H1 (cell line): ENCODE results near the gene KCNMB2. TPM values are rescaled to one million over a fixed set of nuclear protein-coding genes. Genes with fewer than 3 reads are reported as not detected.

Experiments
- CTCF ChIA-PET: fragments of 300-600 bp; sonication (Branson Sonifier 250); formaldehyde crosslinking; loops from one replicate; lab custom pipeline; 2021; ENCODE audit not compliant: partially characterized antibody; lab: Charles Lee
- POLR2A ChIA-PET: fragments of 300-600 bp; sonication (Branson Sonifier 250); formaldehyde crosslinking; loops from one replicate; lab custom pipeline; 2021; ENCODE audit warnings: inconsistent platforms; ENCODE audit not compliant: partially characterized antibody; lab: Charles Lee
- DNase-seq, 2 experiments: peaks; one replicate each; pipeline versions ENCODE4 v3.0.0 to v3.0.0-alpha.2; 2010 to 2022; ENCODE audit warnings: low spot score in 2 of 2, low read depth in 1 of 2, mixed read lengths in 1 of 2
- FAIRE-seq: peaks from 2 replicates; lab custom pipeline; 2011; peaks lifted over from hg19 to GRCh38; lab: Jason Lieb, UNC
- H2AFZ ChIP-seq: 2 replicates; pipeline ENCODE4 v1.8.1; 2012; ENCODE audit warnings: low read length, inconsistent platforms
- H2AK5ac ChIP-seq: 2 replicates; pipeline ENCODE4 v1.6.1; 2013; ENCODE audit warnings: low read depth, low read length
- H2BK120ac ChIP-seq: replicated peaks from 2 replicates; pipeline ENCODE3; 2013; ENCODE audit warnings: low read depth, low read length, inconsistent platforms
- H2BK12ac ChIP-seq: 2 replicates; pipeline ENCODE4 v1.6.1; 2013; ENCODE audit warnings: low read depth, low read length
- H2BK15ac ChIP-seq: 2 replicates; pipeline ENCODE4 v1.6.1; 2013; ENCODE audit warnings: low read length
- H2BK20ac ChIP-seq: 2 replicates; pipeline ENCODE4 v1.6.1; 2013; ENCODE audit warnings: low read length
- H2BK5ac ChIP-seq: 2 replicates; pipeline ENCODE4 v1.6.1; 2013; ENCODE audit warnings: low read depth, low read length
- H3K14ac ChIP-seq: 2 replicates; pipeline ENCODE4 v1.6.1; 2013; ENCODE audit warnings: inconsistent platforms; ENCODE audit not compliant: insufficient read length
- H3K18ac ChIP-seq: 2 replicates; pipeline ENCODE4 v1.6.1; 2013; ENCODE audit warnings: low read length; ENCODE audit errors: extremely low read depth
- H3K23ac ChIP-seq: 2 replicates; pipeline ENCODE4 v1.6.1; 2013; ENCODE audit warnings: inconsistent platforms; ENCODE audit not compliant: insufficient read length
- H3K23me2 ChIP-seq: 2 replicates; pipeline ENCODE4 v1.6.1; 2013; ENCODE audit warnings: low read depth, low read length
- H3K27ac ChIP-seq: 2 replicates; pipeline ENCODE4 v1.6.1; 2011; ENCODE audit warnings: low read depth, low read length, inconsistent platforms
- H3K27me3 ChIP-seq, 4 experiments: replicated peaks in 1 of 4; 1 replicate in 1 of 4; 2 replicates in 3 of 4; pipeline versions ENCODE4 v1.6.1 to v1.8.1; 2011 to 2013; ENCODE audit warnings: low read length in 3 of 4, mild to moderate bottlenecking in 3 of 4, inconsistent platforms in 2 of 4, mixed read lengths in 2 of 4, moderate library complexity in 1 of 4; ENCODE audit not compliant: control insufficient read depth in 3 of 4, insufficient read depth in 3 of 4; ENCODE audit errors: extremely low read depth in 1 of 4
- H3K36me3 ChIP-seq, 4 experiments: 2 replicates each; pipeline versions ENCODE4 v1.6.1 to v1.8.1; 2011 to 2013; ENCODE audit warnings: mild to moderate bottlenecking in 4 of 4, low read length in 3 of 4, moderate library complexity in 2 of 4, control low read depth in 1 of 4, inconsistent platforms in 1 of 4; ENCODE audit not compliant: insufficient read depth in 4 of 4, control insufficient read depth in 2 of 4
- H3K4ac ChIP-seq: replicated peaks from 2 replicates; pipeline ENCODE3; 2013; ENCODE audit warnings: low read length, low read depth, mixed read lengths, inconsistent platforms; ENCODE audit not compliant: insufficient read length
- H3K4me1 ChIP-seq, 4 experiments: replicated peaks in 1 of 4; 1 replicate in 1 of 4; 2 replicates in 3 of 4; pipeline versions ENCODE4 v1.6.1 to v1.8.1; 2011 to 2013; ENCODE audit warnings: low read length in 3 of 4, inconsistent platforms in 2 of 4, mixed read lengths in 1 of 4; ENCODE audit not compliant: insufficient read depth in 4 of 4, control insufficient read depth in 3 of 4
- H3K4me2 ChIP-seq, 2 experiments: 2 replicates each; pipeline versions ENCODE4 v1.6.1 to v1.8.1; 2011 to 2013; ENCODE audit warnings: low read depth in 2 of 2, low read length in 2 of 2, control low read depth in 1 of 2, inconsistent platforms in 1 of 2, mild to moderate bottlenecking in 1 of 2; ENCODE audit not compliant: insufficient read depth in 1 of 2
- H3K4me3 ChIP-seq, 4 experiments: fragments of 200-600, 300-600 bp in 1 of 4; sonication (generic), shearing (Covaris generic), sonication (Bioruptor Twin) in 1 of 4; 2 replicates each; pipeline versions ENCODE4 v1.5.1 to v1.8.1; 2011 to 2016; ENCODE audit warnings: low read length in 4 of 4, low read depth in 3 of 4, control low read depth in 2 of 4, inconsistent platforms in 2 of 4, mild to moderate bottlenecking in 2 of 4, mixed read lengths in 1 of 4, moderate library complexity in 1 of 4; ENCODE audit not compliant: insufficient read depth in 2 of 4; ENCODE audit errors: extremely low read depth in 1 of 4
- H3K56ac ChIP-seq: replicated peaks from 2 replicates; pipeline ENCODE3; 2013; ENCODE audit warnings: low read depth, mild to moderate bottlenecking, mixed read lengths, low read length, inconsistent platforms; ENCODE audit not compliant: insufficient read length
- H3K79me1 ChIP-seq: 2 replicates; pipeline ENCODE4 v1.6.1; 2013; ENCODE audit warnings: low read depth, low read length, control low read depth
- H3K79me2 ChIP-seq, 2 experiments: 2 replicates each; pipeline versions ENCODE4 v1.6.1 to v1.8.1; 2012 to 2013; ENCODE audit warnings: low read length in 2 of 2, mild to moderate bottlenecking in 2 of 2, inconsistent platforms in 1 of 2; ENCODE audit not compliant: insufficient read depth in 2 of 2, control insufficient read depth in 1 of 2
- H3K9ac ChIP-seq, 4 experiments: replicated peaks in 1 of 4; 1 replicate in 1 of 4; 2 replicates in 3 of 4; pipeline versions ENCODE4 v1.6.1 to v1.8.1; 2011 to 2013; ENCODE audit warnings: low read depth in 3 of 4, low read length in 3 of 4, control low read depth in 2 of 4, mild to moderate bottlenecking in 2 of 4, moderate library complexity in 2 of 4, inconsistent platforms in 1 of 4; ENCODE audit errors: extremely low read depth in 1 of 4
- H3K9me3 ChIP-seq, 2 experiments: 2 replicates each; pipeline versions ENCODE4 v1.6.1 to v1.8.1; 2012 to 2013; ENCODE audit warnings: mild to moderate bottlenecking in 2 of 2, moderate library complexity in 2 of 2, control low read depth in 1 of 2, inconsistent platforms in 1 of 2, low read depth in 1 of 2, low read length in 1 of 2, mixed read lengths in 1 of 2; ENCODE audit not compliant: insufficient read depth in 2 of 2
- H4K20me1 ChIP-seq, 2 experiments: replicated peaks in 1 of 2; 2 replicates each; pipeline versions ENCODE3 to v1.8.1; 2011 to 2013; ENCODE audit warnings: inconsistent platforms in 2 of 2, low read length in 2 of 2, mild to moderate bottlenecking in 1 of 2; ENCODE audit not compliant: insufficient read depth in 2 of 2, control insufficient read depth in 1 of 2
- H4K5ac ChIP-seq: 2 replicates; pipeline ENCODE4 v1.6.1; 2013; ENCODE audit warnings: low read length, low read depth, mixed read lengths, inconsistent platforms; ENCODE audit not compliant: insufficient read length
- H4K8ac ChIP-seq: 2 replicates; pipeline ENCODE4 v1.8.0; 2013; ENCODE audit warnings: mild to moderate bottlenecking, moderate library complexity, low read length, inconsistent platforms; ENCODE audit not compliant: insufficient read depth; ENCODE audit errors: extremely low read depth
- H4K91ac ChIP-seq: replicated peaks from 2 replicates; pipeline ENCODE3; 2013; ENCODE audit warnings: low read length, mixed read lengths, inconsistent platforms; ENCODE audit not compliant: insufficient read length
- CEBPB ChIP-seq: IDR thresholded peaks from 2 replicates; pipeline ENCODE4 v1.6.1; 2012; ENCODE audit warnings: low read depth, low read length
- CHD1 ChIP-seq: IDR thresholded peaks from 2 replicates; pipeline ENCODE4 v1.6.1; 2012; ENCODE audit warnings: low read depth, low read length, improper control_type of control experiment
- CREB1 ChIP-seq: IDR thresholded peaks from 2 replicates; pipeline ENCODE4 v1.6.1; 2012; ENCODE audit warnings: inconsistent platforms
- EGR1 ChIP-seq: IDR thresholded peaks from 2 replicates; pipeline ENCODE4 v1.6.1; 2011; ENCODE audit warnings: low read depth, low read length, borderline replicate concordance
- EP300 ChIP-seq, 2 experiments: IDR thresholded peaks; 1 replicate in 1 of 2; 2 replicates in 1 of 2; pipeline ENCODE4 v1.6.1; 2011 to 2012; ENCODE audit warnings: low read depth in 2 of 2, low read length in 2 of 2, mild to moderate bottlenecking in 2 of 2, borderline replicate concordance in 1 of 2, inconsistent platforms in 1 of 2, moderate library complexity in 1 of 2
- FOSL1 ChIP-seq: IDR thresholded peaks from 2 replicates; pipeline ENCODE4 v1.6.1; 2011; ENCODE audit warnings: mild to moderate bottlenecking, low read depth, low read length, moderate library complexity; ENCODE audit not compliant: insufficient read depth
- GTF2F1 ChIP-seq: IDR thresholded peaks from 2 replicates; pipeline ENCODE4 v1.6.1; 2012; ENCODE audit warnings: low read depth, low read length, improper control_type of control experiment, borderline replicate concordance
- KDM4A ChIP-seq: IDR thresholded peaks from one replicate; pipeline ENCODE4 v1.7.1; 2012; ENCODE audit warnings: low read depth, mild to moderate bottlenecking, moderate library complexity, low read length, inconsistent platforms; ENCODE audit not compliant: severe bottlenecking
- POU5F1 ChIP-seq: IDR thresholded peaks from 2 replicates; pipeline ENCODE4 v1.6.1; 2011; ENCODE audit warnings: low read depth, mild to moderate bottlenecking, low read length, moderate library complexity
- SIRT6 ChIP-seq: IDR thresholded peaks from one replicate; pipeline ENCODE4 v1.7.1; 2012; ENCODE audit warnings: low read length, inconsistent platforms
- SRF ChIP-seq: IDR thresholded peaks from 2 replicates; pipeline ENCODE4 v1.6.1; 2011; ENCODE audit warnings: mild to moderate bottlenecking, low read depth, low read length, moderate library complexity
- TAF1 ChIP-seq: IDR thresholded peaks from 2 replicates; pipeline ENCODE4 v1.6.1; 2011; ENCODE audit warnings: mild to moderate bottlenecking, low read depth, low read length
- USF2 ChIP-seq: IDR thresholded peaks from 2 replicates; pipeline ENCODE4 v1.6.1; 2011; ENCODE audit warnings: low read length, improper control_type of control experiment
- WGBS, 2 experiments: shearing (Covaris generic) in 1 of 2; methylation state at CpG; one replicate each; pipeline versions ENCODE4 v1.1.6 to v1.1.7; 2013 to 2015; ENCODE audit warnings: low lambda C conversion rate in 2 of 2, mixed read lengths in 2 of 2, inconsistent platforms in 1 of 2, low coverage in 1 of 2, missing lambda C conversion rate in 1 of 2; ENCODE audit not compliant: insufficient replicate concordance in 2 of 2, insufficient coverage in 1 of 2, insufficient read length in 1 of 2; ENCODE audit errors: extremely low coverage in 1 of 2, missing lambda C conversion rate in 1 of 2; 5-methylcytosine and 5-hydroxymethylcytosine counted together
- polyA plus RNA-seq, 7 experiments: library from polyadenylated mRNA; depleted of rRNA in 3 of 7; stranded (reverse) in 5 of 7; unstranded in 2 of 7; fragments of >200 nt in 5 of 7; fragments of 200-250 nt in 2 of 7; gene quantifications; 1 replicate in 5 of 7; 2 replicates in 1 of 7; 4 replicates in 1 of 7; pipeline versions ENCODE4 v1.2.1 to v1.2.3, GENCODE V29; 2011 to 2013; ENCODE audit warnings: missing spikeins in 2 of 7, mixed read lengths in 2 of 7
- total RNA-seq: library from RNA; stranded (reverse); fragmentation: NEBNext Ultra II Directional; extraction: Animal tissue kit (Norgen Biotek cat#: 25700); gene quantifications from 2 replicates; pipeline ENCODE4 v1.2.1, GENCODE V29; 2021

Gene KCNMB2
- total and polyA plus RNA-seq, 2 of the 8 experiments (the other 6 are each of a cell fraction or from before 2014, with no cell fraction given) = not detected

DNA sequence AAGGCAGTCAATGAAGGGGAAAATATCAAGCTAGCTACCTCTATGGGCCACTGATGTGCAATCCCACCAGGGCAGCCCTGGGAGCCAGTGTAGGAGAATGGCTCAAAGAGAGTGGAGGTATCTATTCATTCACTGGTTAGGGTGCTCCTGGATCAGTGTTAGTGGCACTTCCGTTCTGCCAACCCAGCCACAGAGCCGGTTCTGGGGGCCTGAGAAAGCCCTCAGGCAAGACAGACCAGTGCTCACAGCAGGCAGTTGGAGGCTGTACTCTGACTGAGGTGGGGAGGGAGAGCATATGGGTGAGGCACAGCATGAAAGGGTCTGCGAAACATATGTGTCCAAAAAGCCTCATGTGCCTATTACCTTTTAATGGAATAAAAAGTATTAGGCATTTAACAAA lies 109.3 kb downstream of the KCNMB2 start:
- Histone ChIP-seq H3K79me2 (no peaks in the 10 kb centered on the region), H2BK15ac (no peak overlapping the region), H2AFZ (no peak overlapping the region), H3K9me3 (no peaks in the 10 kb centered on the region), H4K20me1 (no peaks in the 10 kb centered on the region), H3K27me3 (no peaks in the 10 kb centered on the region), H3K18ac (no peak overlapping the region), H2BK12ac (no peak overlapping the region), H2AK5ac (no peak overlapping the region), H3K79me1 (no peaks in the 10 kb centered on the region; the same call in 1 of the 2 replicates), H2BK120ac (no peak overlapping the region), H4K8ac (no peak overlapping the region), H3K27ac (no peak overlapping the region), H3K23me2 (no peaks in the 10 kb centered on the region), H4K91ac (no peak overlapping the region), H3K23ac (no peak overlapping the region), H3K9ac (no peak overlapping the region), H4K5ac (no peak overlapping the region), H3K4ac (no peak overlapping the region), H3K4me3 (no peak overlapping the region), H2BK5ac (no peak overlapping the region), H3K56ac (no peak overlapping the region), H2BK20ac (no peak overlapping the region), H3K14ac (no peak overlapping the region), H3K4me2 (no peak overlapping the region), H3K4me1 (no peaks in the 10 kb centered on the region; a peak in 1 of 7 replicates), H3K36me3 (no peaks in the 10 kb centered on the region)
- ChIA-PET POLR2A (interaction anchor here (0.7 kb wide), 1 partner anchor 166 kb away, joined by 3 read pairs; no protein-coding TSS in a partner anchor), CTCF (interaction anchor here (1.0 kb wide), 1 partner anchor 205 kb away, joined by 3 read pairs; no protein-coding TSS in a partner anchor)
- no peak for FAIRE-seq
- no peak for DNase-seq
- 86% methylated on average over 3 of the region's 3 CpGs; no CpG with 5 or more reads in 1 of the 2 experiments for WGBS, 2 experiments
- no peak for TF ChIP-seq EGR1
- TF ChIP-seq CEBPB = no peak
- no peak for TF ChIP-seq SRF
- no peak for TF ChIP-seq USF2
- no peak for TF ChIP-seq CHD1
- TF ChIP-seq TAF1 = no peak
- TF ChIP-seq GTF2F1 = no peak
- TF ChIP-seq KDM4A = no peak
- no peak for TF ChIP-seq SIRT6
- no peak for TF ChIP-seq FOSL1
- no peak for TF ChIP-seq CREB1
- no peak for TF ChIP-seq EP300 (IDR thresholded peaks at IDR 0.05; ENCODE audit: borderline replicate concordance in 1 of 2, low read depth in 2 of 2, low read length in 2 of 2)
- no peak for TF ChIP-seq POU5F1
